Trophoblast cell (in vitro differentiated cells and primary cell): ENCODE measurements around the gene PALLD.
A peak's percentile ranks its signal among the peaks of the same experiment; 100 is the strongest.

Experiments used
- DNase-seq, 2 donors: peaks; one replicate each; pipeline ENCODE4 v3.0.0-alpha.2; 2016
- H2AFZ ChIP-seq: 2 replicates; pipeline ENCODE4 v1.6.1; 2013; ENCODE audit warnings: low read length, moderate library complexity, mild to moderate bottlenecking; ENCODE audit not compliant: insufficient read depth, poor library complexity
- H2AK5ac ChIP-seq: 2 replicates; pipeline ENCODE4 v1.6.1; 2013; ENCODE audit warnings: mild to moderate bottlenecking, low read length
- H2BK120ac ChIP-seq: 2 replicates; pipeline ENCODE4 v1.6.1; 2013; ENCODE audit warnings: low read length, mild to moderate bottlenecking, moderate library complexity; ENCODE audit not compliant: insufficient read depth, poor library complexity
- H2BK12ac ChIP-seq: 2 replicates; pipeline ENCODE4 v1.6.1; 2013; ENCODE audit warnings: mild to moderate bottlenecking, low read length, moderate library complexity
- H2BK5ac ChIP-seq: 2 replicates; pipeline ENCODE4 v1.6.1; 2013; ENCODE audit warnings: low read length, low read depth, moderate library complexity, mild to moderate bottlenecking; ENCODE audit not compliant: poor library complexity
- H3K14ac ChIP-seq: 2 replicates; pipeline ENCODE4 v1.6.1; 2013; ENCODE audit warnings: mild to moderate bottlenecking, low read length
- H3K18ac ChIP-seq: 2 replicates; pipeline ENCODE4 v1.6.1; 2013; ENCODE audit warnings: mild to moderate bottlenecking, low read length
- H3K23ac ChIP-seq: 2 replicates; pipeline ENCODE4 v1.6.1; 2013; ENCODE audit warnings: low read length
- H3K27ac ChIP-seq: 2 replicates; pipeline ENCODE4 v1.5.1; 2013; ENCODE audit warnings: low read depth, mild to moderate bottlenecking, inconsistent platforms, low read length, moderate library complexity
- H3K27me3 ChIP-seq: 2 replicates; pipeline ENCODE4 v1.6.1; 2013; ENCODE audit warnings: inconsistent platforms, mild to moderate bottlenecking, low read length, moderate library complexity; ENCODE audit not compliant: insufficient read depth
- H3K36me3 ChIP-seq, 2 experiments: 1 replicate in 1 of 2; 2 replicates in 1 of 2; pipeline ENCODE4 v1.6.1; 2013; ENCODE audit warnings: low read length in 2 of 2, mild to moderate bottlenecking in 2 of 2, moderate library complexity in 1 of 2; ENCODE audit not compliant: insufficient read depth in 2 of 2, control insufficient read depth in 1 of 2
- H3K4ac ChIP-seq: 2 replicates; pipeline ENCODE4 v1.6.1; 2013; ENCODE audit warnings: low read depth, mild to moderate bottlenecking, low read length, moderate library complexity
- H3K4me1 ChIP-seq, 2 experiments: 1 replicate in 1 of 2; 2 replicates in 1 of 2; pipeline ENCODE4 v1.6.1; 2013; ENCODE audit warnings: low read length in 2 of 2, mild to moderate bottlenecking in 2 of 2, moderate library complexity in 1 of 2; ENCODE audit not compliant: insufficient read depth in 2 of 2, control insufficient read depth in 1 of 2
- H3K4me2 ChIP-seq: 2 replicates; pipeline ENCODE4 v1.6.1; 2013; ENCODE audit warnings: inconsistent platforms, mild to moderate bottlenecking, low read length, moderate library complexity
- H3K4me3 ChIP-seq: 2 replicates; pipeline ENCODE4 v1.5.1; 2013; ENCODE audit warnings: mild to moderate bottlenecking, low read depth, low read length, inconsistent platforms
- H3K79me1 ChIP-seq: one replicate; pipeline ENCODE4 v1.6.1; 2013; ENCODE audit warnings: low read length
- H3K79me2 ChIP-seq: 2 replicates; pipeline ENCODE4 v1.6.1; 2013; ENCODE audit warnings: low read length, mild to moderate bottlenecking; ENCODE audit not compliant: control insufficient read depth, insufficient read depth, poor library complexity
- H3K9ac ChIP-seq: 2 replicates; pipeline ENCODE4 v1.6.1; 2013; ENCODE audit warnings: mild to moderate bottlenecking, low read length
- H3K9me3 ChIP-seq: 2 replicates; pipeline ENCODE4 v1.6.1; 2013; ENCODE audit warnings: low read depth, mild to moderate bottlenecking, control low read depth, inconsistent platforms, low read length; ENCODE audit not compliant: insufficient read depth
- H4K12ac ChIP-seq: 2 replicates; pipeline ENCODE4 v1.6.1; 2013; ENCODE audit warnings: low read depth, mild to moderate bottlenecking, low read length, moderate library complexity
- H4K8ac ChIP-seq: 2 replicates; pipeline ENCODE4 v1.6.1; 2013; ENCODE audit warnings: low read depth, mild to moderate bottlenecking, low read length, moderate library complexity
- H4K91ac ChIP-seq: one replicate; pipeline ENCODE4 v1.6.1; 2013; ENCODE audit warnings: low read depth, mild to moderate bottlenecking, low read length, moderate library complexity
- WGBS: extraction: QIAGEN DNeasy Blood & Tissue Kit; methylation state at CpG from one replicate; pipeline ENCODE4 v1.1.7; 2013; ENCODE audit warnings: missing lambda C conversion rate; ENCODE audit not compliant: insufficient read length, insufficient coverage; ENCODE audit errors: extremely low coverage; 5-methylcytosine and 5-hydroxymethylcytosine counted together

The PALLD gene

GRCh38 chr4:168480931-168481611 is 15.8 kb upstream of the PALLD start:
- Histone ChIP-seq H3K79me2 (peaks cover 3% of the 10 kb centered on the region), H2BK12ac (no peak overlapping the region), H2BK5ac (no peak overlapping the region), H3K4me2 (peak overlapping the region; percentile 19), H2AK5ac (no peak overlapping the region), H4K8ac (peak overlapping the region; percentile 22), H3K23ac (no peak overlapping the region), H3K36me3 (no peaks in the 10 kb centered on the region), H4K12ac (no peak overlapping the region), H3K18ac (no peak overlapping the region), H3K9me3 (no peaks in the 10 kb centered on the region), H3K14ac (no peak overlapping the region), H3K4me1 (peaks cover 0 to 4% of the 10 kb centered on the region in 2 experiments), H4K91ac (peak overlapping the region; percentile 19), H2BK120ac (no peak overlapping the region), H2AFZ (no peak overlapping the region), H3K27ac (no peak overlapping the region), H3K27me3 (no peaks in the 10 kb centered on the region), H3K4ac (no peak overlapping the region), H3K9ac (no peak overlapping the region), H3K79me1 (peaks cover 5% of the 10 kb centered on the region), H3K4me3 (no peak overlapping the region)
- WGBS = no CpG with 5 or more reads among the region's 7 CpGs
- peak; percentile 24 to 89 for DNase-seq

GRCh38 chr4:168483811-168484210 is 13.0 kb upstream of the PALLD start:
- peaks cover 0 to 11% of the 10 kb centered on the region in 2 experiments for H3K4me1 ChIP-seq
- peaks cover 6% of the 10 kb centered on the region for H3K79me1 ChIP-seq
- H3K4me2 ChIP-seq = no peak overlapping the region
- DNase-seq = peak in 1 of 2 donors; percentile 81
- no peak overlapping the region for H2AK5ac ChIP-seq
- H2AFZ ChIP-seq = no peak overlapping the region
- no peak overlapping the region for H2BK12ac ChIP-seq
- no peak overlapping the region for H4K91ac ChIP-seq
- H3K4ac ChIP-seq = no peak overlapping the region
- H4K12ac ChIP-seq = no peak overlapping the region
- H3K9ac ChIP-seq = no peak overlapping the region
- no peak overlapping the region for H3K18ac ChIP-seq
- no peaks in the 10 kb centered on the region for H3K9me3 ChIP-seq
- H3K14ac ChIP-seq = no peak overlapping the region
- H2BK5ac ChIP-seq = no peak overlapping the region
- peaks cover 3% of the 10 kb centered on the region for H3K79me2 ChIP-seq
- H3K27ac ChIP-seq = no peak overlapping the region
- WGBS = no CpG with 5 or more reads among the region's 7 CpGs
- no peak overlapping the region for H3K4me3 ChIP-seq
- no peaks in the 10 kb centered on the region for H3K36me3 ChIP-seq
- no peaks in the 10 kb centered on the region for H3K27me3 ChIP-seq
- no peak overlapping the region for H2BK120ac ChIP-seq
- no peak overlapping the region for H4K8ac ChIP-seq
- H3K23ac ChIP-seq = no peak overlapping the region

GRCh38 chr4:168484626-168485025 is 12.2 kb upstream of the PALLD start:
- Histone ChIP-seq H4K91ac (no peak overlapping the region), H2AK5ac (no peak overlapping the region), H3K14ac (no peak overlapping the region), H3K36me3 (no peaks in the 10 kb centered on the region), H2BK5ac (no peak overlapping the region), H2BK12ac (no peak overlapping the region), H4K12ac (no peak overlapping the region), H3K27me3 (no peaks in the 10 kb centered on the region), H3K23ac (no peak overlapping the region), H4K8ac (no peak overlapping the region), H3K4ac (no peak overlapping the region), H3K27ac (no peak overlapping the region), H3K4me2 (no peak overlapping the region), H3K9ac (no peak overlapping the region), H2AFZ (no peak overlapping the region), H3K4me3 (no peak overlapping the region), H3K4me1 (peaks cover 0 to 11% of the 10 kb centered on the region in 2 experiments), H3K18ac (no peak overlapping the region), H3K79me1 (peaks cover 6% of the 10 kb centered on the region), H3K79me2 (peaks cover 3% of the 10 kb centered on the region), H2BK120ac (no peak overlapping the region), H3K9me3 (no peaks in the 10 kb centered on the region)
- DNase-seq = peak; percentile 44 to 80

GRCh38 chr4:168485156-168485910 is 11.5 kb upstream of the PALLD start:
- no peak overlapping the region for H3K9ac ChIP-seq
- no peaks in the 10 kb centered on the region for H3K36me3 ChIP-seq
- no peaks in the 10 kb centered on the region for H3K27me3 ChIP-seq
- no peak overlapping the region for H2AK5ac ChIP-seq
- H2BK5ac ChIP-seq = no peak overlapping the region
- H4K12ac ChIP-seq = no peak overlapping the region
- no peak overlapping the region for H2BK120ac ChIP-seq
- peaks cover 2% of the 10 kb centered on the region for H3K79me1 ChIP-seq
- no peak overlapping the region for H4K8ac ChIP-seq
- H2BK12ac ChIP-seq = no peak overlapping the region
- H4K91ac ChIP-seq = no peak overlapping the region
- H2AFZ ChIP-seq = no peak overlapping the region
- no CpG with 5 or more reads among the region's 2 CpGs for WGBS
- H3K23ac ChIP-seq = no peak overlapping the region
- no peak overlapping the region for H3K4me3 ChIP-seq
- peaks cover 0 to 8% of the 10 kb centered on the region in 2 experiments for H3K4me1 ChIP-seq
- no peaks in the 10 kb centered on the region for H3K79me2 ChIP-seq
- no peak overlapping the region for H3K18ac ChIP-seq
- H3K14ac ChIP-seq = no peak overlapping the region
- no peaks in the 10 kb centered on the region for H3K9me3 ChIP-seq
- H3K27ac ChIP-seq = no peak overlapping the region
- peak; percentile 58 to 75 for DNase-seq
- H3K4ac ChIP-seq = no peak overlapping the region
- no peak overlapping the region for H3K4me2 ChIP-seq
